Measurements from ENCODE around the gene PLCD3.

GRCh38 chr17:45103269-45103795 is 29.0 kb downstream of the PLCD3 start:
- TF ChIP-seq ZNF747 (CRISPR knock-in tag; IDR thresholded peaks at IDR 0.05; ENCODE audit: borderline replicate concordance) (no peak), ZNF143 (CRISPR knock-in tag; IDR thresholded peaks at IDR 0.05) (no peak), ZNF619 (CRISPR knock-in tag; IDR thresholded peaks at IDR 0.05) (no peak)
